GM23338 (cell line): ENCODE results near the gene KDM6A. TPM values are rescaled to one million over a fixed set of nuclear protein-coding genes. Genes with fewer than 3 reads are reported as not detected.

Experiments
- ATAC-seq: fragments of 200-7000 bp; cut with Tn5 transposase; 3 replicates; pipeline ENCODE4 v1.9.1; 2020
- DNase-seq: peaks from one replicate; pipeline ENCODE4 v3.0.0-alpha.2; 2015; ENCODE audit warnings: low spot score
- H2AFZ ChIP-seq: fragments of 200-600 bp; sonication (generic); 2 replicates; pipeline ENCODE4 v1.8.0; 2016; ENCODE audit warnings: antibody characterized with exemption, mild to moderate bottlenecking, moderate library complexity
- H3F3A ChIP-seq: fragments of 200-600 bp; sonication (generic); replicated peaks from 2 replicates; pipeline ENCODE4 v1.8.0; 2017; ENCODE audit warnings: antibody characterized with exemption, mixed run types, low read depth
- H3K27ac ChIP-seq: fragments of 200-600 bp; sonication (generic); 2 replicates; pipeline ENCODE4 v1.6.1; 2016; ENCODE audit warnings: low read depth
- H3K27me3 ChIP-seq: fragments of 200-600 bp; sonication (generic); 2 replicates; pipeline ENCODE4 v1.8.0; 2016; ENCODE audit warnings: mild to moderate bottlenecking, mixed run types, moderate library complexity; ENCODE audit not compliant: insufficient read depth
- H3K36me3 ChIP-seq: fragments of 200-600 bp; sonication (generic); 2 replicates; pipeline ENCODE4 v1.8.0; 2016; ENCODE audit warnings: mild to moderate bottlenecking; ENCODE audit not compliant: insufficient read depth
- H3K4me1 ChIP-seq: fragments of 200-600 bp; sonication (generic); 2 replicates; pipeline ENCODE4 v1.8.0; 2016; ENCODE audit warnings: mild to moderate bottlenecking, moderate library complexity; ENCODE audit not compliant: insufficient read depth
- H3K4me2 ChIP-seq: fragments of 200-600 bp; sonication (generic); 2 replicates; pipeline ENCODE4 v1.7.1; 2017; ENCODE audit warnings: mixed run types
- H3K4me3 ChIP-seq: fragments of 200-600 bp; sonication (generic); 2 replicates; pipeline ENCODE4 v1.6.1; 2016; ENCODE audit warnings: mixed run types
- H3K79me2 ChIP-seq: fragments of 200-600 bp; sonication (generic); replicated peaks from 2 replicates; pipeline ENCODE4 v1.8.0; 2017; ENCODE audit warnings: mild to moderate bottlenecking; ENCODE audit not compliant: insufficient read depth
- H3K9me2 ChIP-seq: fragments of 200-600 bp; sonication (generic); 2 replicates; pipeline ENCODE4 v1.8.0; 2017; ENCODE audit not compliant: insufficient read depth
- H4K20me1 ChIP-seq: fragments of 200-600 bp; sonication (generic); replicated peaks from 2 replicates; pipeline ENCODE4 v1.8.0; 2017; ENCODE audit warnings: mild to moderate bottlenecking; ENCODE audit not compliant: insufficient read depth
- H3K27ac Mint-ChIP-seq: 2 replicates; pipeline ENCODE4 v1.8.0; 2020; ENCODE audit warnings: inconsistent platforms, mild to moderate bottlenecking, moderate library complexity, mixed read lengths
- H3K27me3 Mint-ChIP-seq: 3 replicates; pipeline ENCODE4 v1.8.0; 2022; ENCODE audit warnings: low read depth, mild to moderate bottlenecking, moderate library complexity, mixed read lengths, inconsistent platforms; ENCODE audit not compliant: insufficient read depth, poor library complexity
- H3K36me3 Mint-ChIP-seq: 3 replicates; pipeline ENCODE4 v1.8.0; 2021; ENCODE audit warnings: low read depth, mild to moderate bottlenecking, inconsistent platforms, moderate library complexity, mixed read lengths
- H3K4me1 Mint-ChIP-seq: 3 replicates; pipeline ENCODE4 v1.8.0; 2020; ENCODE audit warnings: mild to moderate bottlenecking, inconsistent platforms, mixed read lengths
- H3K4me3 Mint-ChIP-seq: 3 replicates; pipeline ENCODE4 v1.8.0; 2021; ENCODE audit warnings: moderate library complexity, mild to moderate bottlenecking, inconsistent platforms, mixed read lengths
- H3K9me3 Mint-ChIP-seq: 3 replicates; pipeline ENCODE4 v1.8.0; 2020; ENCODE audit warnings: moderate library complexity, mild to moderate bottlenecking, inconsistent platforms, mixed read lengths
- CREB1 ChIP-seq: fragments of 250-450 bp; sonication (Bioruptor Pico); IDR thresholded peaks from 2 replicates; pipeline ENCODE4 v1.5.0; 2020; ENCODE audit warnings: low read depth, mild to moderate bottlenecking, moderate library complexity
- CTCF ChIP-seq, 2 experiments: fragments of 200-600 bp in 1 of 2; sonication (generic) in 1 of 2; conservative IDR thresholded peaks; 2 replicates each; pipeline versions ENCODE4 v1.5.1 to v1.6.1; 2016 to 2017; ENCODE audit warnings: antibody characterized with exemption in 2 of 2, low read depth in 2 of 2, mild to moderate bottlenecking in 2 of 2, moderate library complexity in 1 of 2
- ETS1 ChIP-seq: IDR thresholded peaks from 2 replicates; pipeline ENCODE4 v1.6.1; 2016; ENCODE audit warnings: antibody characterized with exemption
- EZH2 ChIP-seq: fragments of 200-600 bp; sonication (generic); IDR thresholded peaks from one replicate; pipeline ENCODE4 v1.8.0; 2017; ENCODE audit warnings: antibody characterized with exemption, mild to moderate bottlenecking, low read depth; ENCODE audit not compliant: unreplicated experiment
- EZH2phosphoT487 ChIP-seq: fragments of 200-600 bp; sonication (generic); IDR thresholded peaks from one replicate; pipeline ENCODE4 v1.8.1; 2018; ENCODE audit warnings: antibody characterized with exemption; ENCODE audit not compliant: unreplicated experiment
- JUNB ChIP-seq: IDR thresholded peaks from one replicate; pipeline ENCODE4 v1.6.1; 2016; ENCODE audit warnings: antibody characterized with exemption; ENCODE audit not compliant: unreplicated experiment
- NANOG ChIP-seq: IDR thresholded peaks from 2 replicates; pipeline ENCODE4 v1.6.1; 2016; ENCODE audit warnings: antibody characterized with exemption, borderline replicate concordance
- POLR2AphosphoS5 ChIP-seq: IDR thresholded peaks from 2 replicates; pipeline ENCODE4 v1.6.1; 2016; ENCODE audit warnings: antibody characterized with exemption, low read depth
- STAT1 ChIP-seq: IDR thresholded peaks from one replicate; pipeline ENCODE4 v1.6.1; 2016; ENCODE audit warnings: antibody characterized with exemption; ENCODE audit not compliant: unreplicated experiment
- ZNF114 ChIP-seq: fragments of 250-450 bp; sonication (Bioruptor Pico); IDR thresholded peaks from 2 replicates; pipeline ENCODE4 v1.5.0; 2020; ENCODE audit warnings: mild to moderate bottlenecking, moderate library complexity
- ZNF331 ChIP-seq: fragments of 250-450 bp; sonication (Bioruptor Pico); IDR thresholded peaks from 2 replicates; pipeline ENCODE4 v1.5.0; 2020; ENCODE audit warnings: low read depth, mild to moderate bottlenecking, moderate library complexity
- polyA plus RNA-seq: library from polyadenylated mRNA; unstranded; fragments of >200 nt; fragmentation: Nextera tagmentation; extraction: Ambion mirVana; gene quantifications from 2 replicates; pipeline ENCODE4 v1.2.1, GENCODE V29; 2016
- total RNA-seq: library from RNA; depleted of rRNA; stranded (reverse); fragments of >200 nt; shearing (Covaris generic); gene quantifications from 2 replicates; pipeline ENCODE4 v1.2.3, GENCODE V29; 2014
- TF ChIP-seq, protein P1 (sequence below): IDR thresholded peaks from one replicate; pipeline ENCODE4 v1.6.1; 2018; ENCODE audit warnings: antibody characterized with exemption; ENCODE audit not compliant: unreplicated experiment
- TF ChIP-seq, protein P2 (sequence below): fragments of 250-450 bp; sonication (Bioruptor Pico); IDR thresholded peaks from 2 replicates; pipeline ENCODE4 v1.5.0; 2020; ENCODE audit warnings: mild to moderate bottlenecking, moderate library complexity

Gene KDM6A
- total and polyA plus RNA-seq, 2 experiments from 2014 or later: 22.8 to 102 TPM

DNA sequence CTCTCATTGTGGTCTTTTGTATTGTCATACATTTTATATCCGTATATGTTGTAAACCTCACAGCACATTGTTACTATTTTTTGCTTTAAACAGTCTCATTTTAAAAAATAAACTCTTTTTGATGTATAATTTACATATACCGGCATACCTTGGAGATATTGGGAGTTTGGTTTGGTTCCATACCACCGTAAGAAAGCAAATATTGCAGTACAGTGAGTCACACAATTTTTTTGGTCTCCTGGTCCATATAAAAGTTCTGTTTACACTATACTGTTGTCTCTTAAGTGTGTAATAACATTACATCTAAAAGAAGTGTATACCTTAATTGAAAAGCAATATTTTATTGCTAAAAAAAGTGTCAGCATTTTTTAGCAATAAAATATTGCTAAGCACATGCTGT is 70.0 kb downstream of the KDM6A start:
- Mint-ChIP-seq H3K36me3 (peaks cover 6% of the 10 kb centered on the region; the same call in 2 of the 3 replicates), H3K9me3 (no peaks in the 10 kb centered on the region), H3K27me3 (peaks cover 3% of the 10 kb centered on the region), H3K27ac (no peak overlapping the region), H3K4me1 (peaks cover 15% of the 10 kb centered on the region; the same call in 2 of the 3 replicates), H3K4me3 (no peak overlapping the region)
- Histone ChIP-seq H3K27ac (no peak overlapping the region), H3K9me2 (no peaks in the 10 kb centered on the region), H2AFZ (no peak overlapping the region), H3K4me3 (no peak overlapping the region), H3K27me3 (no peaks in the 10 kb centered on the region), H3K79me2 (peaks cover 100% of the 10 kb centered on the region), H4K20me1 (no peaks in the 10 kb centered on the region), H3K4me2 (no peak overlapping the region), H3K4me1 (peaks cover 9% of the 10 kb centered on the region), H3K36me3 (no peaks in the 10 kb centered on the region), H3F3A (no peaks in the 10 kb centered on the region)
- TF ChIP-seq ZNF331 (CRISPR knock-in tag): no peak
- TF ChIP-seq POLR2AphosphoS5: no peak
- TF ChIP-seq CTCF (conservative IDR thresholded peaks at IDR 0.05; ENCODE audit: low read depth in 2 of 2): no peak
- TF ChIP-seq STAT1: no peak
- TF ChIP-seq NANOG: no peak
- TF ChIP-seq EZH2phosphoT487: no peak
- TF ChIP-seq, protein P1, sequence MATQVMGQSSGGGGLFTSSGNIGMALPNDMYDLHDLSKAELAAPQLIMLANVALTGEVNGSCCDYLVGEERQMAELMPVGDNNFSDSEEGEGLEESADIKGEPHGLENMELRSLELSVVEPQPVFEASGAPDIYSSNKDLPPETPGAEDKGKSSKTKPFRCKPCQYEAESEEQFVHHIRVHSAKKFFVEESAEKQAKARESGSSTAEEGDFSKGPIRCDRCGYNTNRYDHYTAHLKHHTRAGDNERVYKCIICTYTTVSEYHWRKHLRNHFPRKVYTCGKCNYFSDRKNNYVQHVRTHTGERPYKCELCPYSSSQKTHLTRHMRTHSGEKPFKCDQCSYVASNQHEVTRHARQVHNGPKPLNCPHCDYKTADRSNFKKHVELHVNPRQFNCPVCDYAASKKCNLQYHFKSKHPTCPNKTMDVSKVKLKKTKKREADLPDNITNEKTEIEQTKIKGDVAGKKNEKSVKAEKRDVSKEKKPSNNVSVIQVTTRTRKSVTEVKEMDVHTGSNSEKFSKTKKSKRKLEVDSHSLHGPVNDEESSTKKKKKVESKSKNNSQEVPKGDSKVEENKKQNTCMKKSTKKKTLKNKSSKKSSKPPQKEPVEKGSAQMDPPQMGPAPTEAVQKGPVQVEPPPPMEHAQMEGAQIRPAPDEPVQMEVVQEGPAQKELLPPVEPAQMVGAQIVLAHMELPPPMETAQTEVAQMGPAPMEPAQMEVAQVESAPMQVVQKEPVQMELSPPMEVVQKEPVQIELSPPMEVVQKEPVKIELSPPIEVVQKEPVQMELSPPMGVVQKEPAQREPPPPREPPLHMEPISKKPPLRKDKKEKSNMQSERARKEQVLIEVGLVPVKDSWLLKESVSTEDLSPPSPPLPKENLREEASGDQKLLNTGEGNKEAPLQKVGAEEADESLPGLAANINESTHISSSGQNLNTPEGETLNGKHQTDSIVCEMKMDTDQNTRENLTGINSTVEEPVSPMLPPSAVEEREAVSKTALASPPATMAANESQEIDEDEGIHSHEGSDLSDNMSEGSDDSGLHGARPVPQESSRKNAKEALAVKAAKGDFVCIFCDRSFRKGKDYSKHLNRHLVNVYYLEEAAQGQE: no peak
- TF ChIP-seq JUNB: no peak
- no peak for TF ChIP-seq CREB1
- TF ChIP-seq EZH2: no peak
- TF ChIP-seq, protein P2, sequence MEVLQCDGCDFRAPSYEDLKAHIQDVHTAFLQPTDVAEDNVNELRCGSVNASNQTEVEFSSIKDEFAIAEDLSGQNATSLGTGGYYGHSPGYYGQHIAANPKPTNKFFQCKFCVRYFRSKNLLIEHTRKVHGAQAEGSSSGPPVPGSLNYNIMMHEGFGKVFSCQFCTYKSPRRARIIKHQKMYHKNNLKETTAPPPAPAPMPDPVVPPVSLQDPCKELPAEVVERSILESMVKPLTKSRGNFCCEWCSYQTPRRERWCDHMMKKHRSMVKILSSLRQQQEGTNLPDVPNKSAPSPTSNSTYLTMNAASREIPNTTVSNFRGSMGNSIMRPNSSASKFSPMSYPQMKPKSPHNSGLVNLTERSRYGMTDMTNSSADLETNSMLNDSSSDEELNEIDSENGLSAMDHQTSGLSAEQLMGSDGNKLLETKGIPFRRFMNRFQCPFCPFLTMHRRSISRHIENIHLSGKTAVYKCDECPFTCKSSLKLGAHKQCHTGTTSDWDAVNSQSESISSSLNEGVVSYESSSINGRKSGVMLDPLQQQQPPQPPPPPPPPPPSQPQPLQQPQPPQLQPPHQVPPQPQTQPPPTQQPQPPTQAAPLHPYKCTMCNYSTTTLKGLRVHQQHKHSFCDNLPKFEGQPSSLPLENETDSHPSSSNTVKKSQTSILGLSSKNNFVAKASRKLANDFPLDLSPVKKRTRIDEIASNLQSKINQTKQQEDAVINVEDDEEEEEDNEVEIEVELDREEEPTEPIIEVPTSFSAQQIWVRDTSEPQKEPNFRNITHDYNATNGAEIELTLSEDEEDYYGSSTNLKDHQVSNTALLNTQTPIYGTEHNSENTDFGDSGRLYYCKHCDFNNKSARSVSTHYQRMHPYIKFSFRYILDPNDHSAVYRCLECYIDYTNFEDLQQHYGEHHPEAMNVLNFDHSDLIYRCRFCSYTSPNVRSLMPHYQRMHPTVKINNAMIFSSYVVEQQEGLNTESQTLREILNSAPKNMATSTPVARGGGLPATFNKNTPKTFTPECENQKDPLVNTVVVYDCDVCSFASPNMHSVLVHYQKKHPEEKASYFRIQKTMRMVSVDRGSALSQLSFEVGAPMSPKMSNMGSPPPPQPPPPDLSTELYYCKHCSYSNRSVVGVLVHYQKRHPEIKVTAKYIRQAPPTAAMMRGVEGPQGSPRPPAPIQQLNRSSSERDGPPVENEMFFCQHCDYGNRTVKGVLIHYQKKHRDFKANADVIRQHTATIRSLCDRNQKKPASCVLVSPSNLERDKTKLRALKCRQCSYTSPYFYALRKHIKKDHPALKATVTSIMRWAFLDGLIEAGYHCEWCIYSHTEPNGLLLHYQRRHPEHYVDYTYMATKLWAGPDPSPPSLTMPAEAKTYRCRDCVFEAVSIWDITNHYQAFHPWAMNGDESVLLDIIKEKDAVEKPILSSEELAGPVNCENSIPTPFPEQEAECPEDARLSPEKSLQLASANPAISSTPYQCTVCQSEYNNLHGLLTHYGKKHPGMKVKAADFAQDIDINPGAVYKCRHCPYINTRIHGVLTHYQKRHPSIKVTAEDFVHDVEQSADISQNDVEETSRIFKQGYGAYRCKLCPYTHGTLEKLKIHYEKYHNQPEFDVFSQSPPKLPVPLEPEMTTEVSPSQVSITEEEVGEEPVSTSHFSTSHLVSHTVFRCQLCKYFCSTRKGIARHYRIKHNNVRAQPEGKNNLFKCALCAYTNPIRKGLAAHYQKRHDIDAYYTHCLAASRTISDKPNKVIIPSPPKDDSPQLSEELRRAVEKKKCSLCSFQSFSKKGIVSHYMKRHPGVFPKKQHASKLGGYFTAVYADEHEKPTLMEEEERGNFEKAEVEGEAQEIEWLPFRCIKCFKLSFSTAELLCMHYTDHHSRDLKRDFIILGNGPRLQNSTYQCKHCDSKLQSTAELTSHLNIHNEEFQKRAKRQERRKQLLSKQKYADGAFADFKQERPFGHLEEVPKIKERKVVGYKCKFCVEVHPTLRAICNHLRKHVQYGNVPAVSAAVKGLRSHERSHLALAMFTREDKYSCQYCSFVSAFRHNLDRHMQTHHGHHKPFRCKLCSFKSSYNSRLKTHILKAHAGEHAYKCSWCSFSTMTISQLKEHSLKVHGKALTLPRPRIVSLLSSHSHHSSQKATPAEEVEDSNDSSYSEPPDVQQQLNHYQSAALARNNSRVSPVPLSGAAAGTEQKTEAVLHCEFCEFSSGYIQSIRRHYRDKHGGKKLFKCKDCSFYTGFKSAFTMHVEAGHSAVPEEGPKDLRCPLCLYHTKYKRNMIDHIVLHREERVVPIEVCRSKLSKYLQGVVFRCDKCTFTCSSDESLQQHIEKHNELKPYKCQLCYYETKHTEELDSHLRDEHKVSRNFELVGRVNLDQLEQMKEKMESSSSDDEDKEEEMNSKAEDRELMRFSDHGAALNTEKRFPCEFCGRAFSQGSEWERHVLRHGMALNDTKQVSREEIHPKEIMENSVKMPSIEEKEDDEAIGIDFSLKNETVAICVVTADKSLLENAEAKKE (CRISPR knock-in tag): no peak
- TF ChIP-seq ZNF114 (CRISPR knock-in tag): no peak
- no peak for TF ChIP-seq ETS1
- no peak for ATAC-seq
- DNase-seq: no peak
